SJCRH30 (cell line): ENCODE data around the gene TIPARP. TPM values are rescaled to one million over a fixed set of nuclear protein-coding genes. Genes with fewer than 3 reads are reported as not detected.
"Not testable (repeated sequence)": the region's sequence is repeated elsewhere in the genome, so short reads cannot be mapped to it uniquely, and the experiment has no call there.

Experiments used
- DNase-seq, 2 experiments: peaks; one replicate each; pipeline ENCODE4 v3.0.0-alpha.2; 2015 to 2020
- H3K27ac ChIP-seq: fragments of 250-450 bp; sonication (Bioruptor Pico); 2 replicates; pipeline ENCODE4 v1.5.1; 2020; ENCODE audit warnings: mild to moderate bottlenecking, moderate library complexity
- H3K27me3 ChIP-seq: fragments of 250-450 bp; sonication (Bioruptor Pico); 2 replicates; pipeline ENCODE4 v1.5.1; 2020; ENCODE audit warnings: mild to moderate bottlenecking, moderate library complexity
- H3K36me3 ChIP-seq: fragments of 250-450 bp; sonication (Bioruptor Pico); 2 replicates; pipeline ENCODE4 v1.5.1; 2020; ENCODE audit warnings: mild to moderate bottlenecking, moderate library complexity
- H3K4me1 ChIP-seq: fragments of 250-450 bp; sonication (Bioruptor Pico); 2 replicates; pipeline ENCODE4 v1.5.1; 2020; ENCODE audit warnings: mild to moderate bottlenecking, moderate library complexity
- H3K4me3 ChIP-seq: fragments of 250-450 bp; sonication (Bioruptor Pico); 2 replicates; pipeline ENCODE4 v1.5.1; 2020; ENCODE audit warnings: mild to moderate bottlenecking, moderate library complexity
- H3K9me3 ChIP-seq: fragments of 250-450 bp; sonication (Bioruptor Pico); replicated peaks from 2 replicates; pipeline ENCODE4 v1.5.1; 2020; ENCODE audit warnings: mild to moderate bottlenecking, moderate library complexity
- total RNA-seq: library from RNA; depleted of rRNA; stranded (reverse); fragments of >200 nt; shearing (Covaris generic); gene quantifications from 2 replicates; pipeline ENCODE4 v1.2.3, GENCODE V29; 2014

Gene TIPARP
- total RNA-seq, 1 experiment from 2014 or later, result 31.2 TPM

GRCh38 chr3:156728267-156728985 lies 54.0 kb downstream of the TIPARP start:
- Histone ChIP-seq H3K27me3 (no peaks in the 10 kb centered on the region), H3K4me1 (peaks cover 30% of the 10 kb centered on the region), H3K4me3 (no peak overlapping the region), H3K36me3 (no peaks in the 10 kb centered on the region), H3K9me3 (no peaks in the 10 kb centered on the region), H3K27ac (no peak overlapping the region)
- DNase-seq, result peak in 1 of 2 experiments; percentile 42

GRCh38 chr3:156729460-156730179 lies 55.2 kb downstream of the TIPARP start:
- no peaks in the 10 kb centered on the region for H3K27me3 ChIP-seq
- peak in 1 of 2 experiments; percentile 24 for DNase-seq

GRCh38 chr3:156731813-156732212 lies 57.4 kb downstream of the TIPARP start:
- Histone ChIP-seq H3K36me3 (no peaks in the 10 kb centered on the region), H3K9me3 (no peaks in the 10 kb centered on the region), H3K27me3 (no peaks in the 10 kb centered on the region), H3K4me1 (peaks cover 36% of the 10 kb centered on the region), H3K27ac (no peak overlapping the region), H3K4me3 (no peak overlapping the region)
- DNase-seq, result no peak

More at GRCh38 chr3:156729460-156730179, 55.2 kb downstream of the TIPARP start:
- no peak overlapping the region for H3K27ac ChIP-seq
- no peak overlapping the region for H3K4me3 ChIP-seq
- no peaks in the 10 kb centered on the region for H3K9me3 ChIP-seq
- no peaks in the 10 kb centered on the region for H3K36me3 ChIP-seq
- H3K4me1 ChIP-seq, result peaks cover 33% of the 10 kb centered on the region

GRCh38 chr3:156732261-156732660 lies 57.9 kb downstream of the TIPARP start:
- Histone ChIP-seq H3K27ac (no peak overlapping the region), H3K4me3 (no peak overlapping the region), H3K9me3 (no peaks in the 10 kb centered on the region), H3K27me3 (no peaks in the 10 kb centered on the region), H3K36me3 (no peaks in the 10 kb centered on the region), H3K4me1 (peaks cover 36% of the 10 kb centered on the region)
- DNase-seq, result peak in 1 of 2 experiments; percentile 27

GRCh38 chr3:156732715-156733421 lies 58.5 kb downstream of the TIPARP start:
- Histone ChIP-seq H3K27ac (no peak overlapping the region), H3K36me3 (no peaks in the 10 kb centered on the region), H3K4me1 (peaks cover 36% of the 10 kb centered on the region), H3K27me3 (no peaks in the 10 kb centered on the region), H3K9me3 (no peaks in the 10 kb centered on the region), H3K4me3 (no peak overlapping the region)
- no peak for DNase-seq

- not testable (repeated sequence) for H3K4me3 ChIP-seq, DNase-seq, H3K36me3 ChIP-seq, H3K27me3 ChIP-seq, H3K9me3 ChIP-seq, H3K27ac ChIP-seq
- H3K4me1 ChIP-seq, result peaks cover 28% of the 10 kb centered on the region
Observed at GRCh38 chr3:156734661-156735060, 60.3 kb downstream of the TIPARP start.

- Histone ChIP-seq H3K27ac (no peak overlapping the region), H3K36me3 (no peaks in the 10 kb centered on the region), H3K9me3 (no peaks in the 10 kb centered on the region), H3K4me1 (peaks cover 23% of the 10 kb centered on the region), H3K4me3 (no peak overlapping the region), H3K27me3 (no peaks in the 10 kb centered on the region)
- DNase-seq, result no peak
Observed at GRCh38 chr3:156735471-156735870, 61.1 kb downstream of the TIPARP start.

- DNase-seq, H3K27ac ChIP-seq, H3K4me3 ChIP-seq, H3K9me3 ChIP-seq, H3K27me3 ChIP-seq, H3K36me3 ChIP-seq: not testable (repeated sequence)
- peaks cover 15% of the 10 kb centered on the region for H3K4me1 ChIP-seq
Observed at GRCh38 chr3:156737049-156737448, 62.7 kb downstream of the TIPARP start.

GRCh38 chr3:156738251-156738650 lies 63.9 kb downstream of the TIPARP start:
- no peak overlapping the region for H3K27ac ChIP-seq
- no peak overlapping the region for H3K4me3 ChIP-seq
- H3K27me3 ChIP-seq, result no peaks in the 10 kb centered on the region
- no peak for DNase-seq
- peaks cover 6% of the 10 kb centered on the region; the same call in 1 of the 2 replicates for H3K4me1 ChIP-seq
- no peaks in the 10 kb centered on the region for H3K36me3 ChIP-seq
- H3K9me3 ChIP-seq, result no peaks in the 10 kb centered on the region

GRCh38 chr3:156739976-156740375 lies 65.6 kb downstream of the TIPARP start:
- H3K9me3 ChIP-seq, result no peaks in the 10 kb centered on the region
- H3K27me3 ChIP-seq, result no peaks in the 10 kb centered on the region
- H3K36me3 ChIP-seq, result no peaks in the 10 kb centered on the region
- DNase-seq, result no peak
- H3K4me3 ChIP-seq, result no peak overlapping the region
- no peaks in the 10 kb centered on the region; the same call in 1 of the 2 replicates for H3K4me1 ChIP-seq
- H3K27ac ChIP-seq, result no peak overlapping the region

GRCh38 chr3:156740581-156740980 lies 66.2 kb downstream of the TIPARP start:
- not testable (repeated sequence) for DNase-seq, H3K4me1 ChIP-seq, H3K27ac ChIP-seq, H3K36me3 ChIP-seq, H3K9me3 ChIP-seq, H3K27me3 ChIP-seq, H3K4me3 ChIP-seq

GRCh38 chr3:156741935-156742334 lies 67.5 kb downstream of the TIPARP start:
- no peaks in the 10 kb centered on the region for H3K27me3 ChIP-seq
- H3K4me1 ChIP-seq, result no peaks in the 10 kb centered on the region
- H3K27ac ChIP-seq, result no peak overlapping the region
- H3K4me3 ChIP-seq, result no peak overlapping the region
- no peak for DNase-seq
- no peaks in the 10 kb centered on the region for H3K9me3 ChIP-seq
- H3K36me3 ChIP-seq, result no peaks in the 10 kb centered on the region

- H3K4me1 ChIP-seq, result no peaks in the 10 kb centered on the region
- H3K27me3 ChIP-seq, result no peaks in the 10 kb centered on the region
- no peak for DNase-seq
- H3K27ac ChIP-seq, result no peak overlapping the region
- H3K9me3 ChIP-seq, result 0 out of 2 replicates have a peak, but pooled peaks cover 2% of the 10 kb centered on the region
- no peak overlapping the region for H3K4me3 ChIP-seq
- no peaks in the 10 kb centered on the region for H3K36me3 ChIP-seq
Observed at GRCh38 chr3:156742401-156742800, 68.0 kb downstream of the TIPARP start.

GRCh38 chr3:156743859-156744258 lies 69.5 kb downstream of the TIPARP start:
- Histone ChIP-seq H3K27ac (no peak overlapping the region), H3K27me3 (no peaks in the 10 kb centered on the region), H3K36me3 (no peaks in the 10 kb centered on the region), H3K4me1 (peaks cover 9% of the 10 kb centered on the region), H3K9me3 (0 out of 2 replicates have a peak, but pooled peaks cover 2% of the 10 kb centered on the region), H3K4me3 (no peak overlapping the region)
- no peak for DNase-seq

- no peaks in the 10 kb centered on the region for H3K36me3 ChIP-seq
Observed at GRCh38 chr3:156744631-156745030, 70.2 kb downstream of the TIPARP start.

More at GRCh38 chr3:156744631-156745030, 70.2 kb downstream of the TIPARP start:
- no peak overlapping the region for H3K4me3 ChIP-seq
- no peaks in the 10 kb centered on the region for H3K27me3 ChIP-seq
- DNase-seq, result no peak
- no peak overlapping the region for H3K27ac ChIP-seq
- H3K9me3 ChIP-seq, result 0 out of 2 replicates have a peak, but pooled peaks cover 2% of the 10 kb centered on the region
- H3K4me1 ChIP-seq, result peaks cover 15% of the 10 kb centered on the region
